Retinal pigment epithelial cell (primary cell): ENCODE data around the gene CRY1.
"Not testable (repeated sequence)": the region's sequence is repeated elsewhere in the genome, so short reads cannot be mapped to it uniquely, and the experiment has no call there.

Experiments used
- DNase-seq: peaks from one replicate; pipeline ENCODE4 v3.0.0-alpha.2; 2010; ENCODE audit warnings: low read depth
- H3K4me3 ChIP-seq: 2 replicates; pipeline ENCODE4 v1.5.1; 2011; ENCODE audit warnings: mild to moderate bottlenecking, low read length, control low read depth, moderate library complexity
- TF ChIP-seq, protein P1 (sequence below): conservative IDR thresholded peaks from 2 replicates; pipeline ENCODE4 v1.5.1; 2011; ENCODE audit warnings: low read depth, low read length, control low read depth, inconsistent platforms

The CRY1 gene

GRCh38 chr12:107091381-107091780, 2.0 kb downstream of the CRY1 start:
- TF ChIP-seq, protein P1, sequence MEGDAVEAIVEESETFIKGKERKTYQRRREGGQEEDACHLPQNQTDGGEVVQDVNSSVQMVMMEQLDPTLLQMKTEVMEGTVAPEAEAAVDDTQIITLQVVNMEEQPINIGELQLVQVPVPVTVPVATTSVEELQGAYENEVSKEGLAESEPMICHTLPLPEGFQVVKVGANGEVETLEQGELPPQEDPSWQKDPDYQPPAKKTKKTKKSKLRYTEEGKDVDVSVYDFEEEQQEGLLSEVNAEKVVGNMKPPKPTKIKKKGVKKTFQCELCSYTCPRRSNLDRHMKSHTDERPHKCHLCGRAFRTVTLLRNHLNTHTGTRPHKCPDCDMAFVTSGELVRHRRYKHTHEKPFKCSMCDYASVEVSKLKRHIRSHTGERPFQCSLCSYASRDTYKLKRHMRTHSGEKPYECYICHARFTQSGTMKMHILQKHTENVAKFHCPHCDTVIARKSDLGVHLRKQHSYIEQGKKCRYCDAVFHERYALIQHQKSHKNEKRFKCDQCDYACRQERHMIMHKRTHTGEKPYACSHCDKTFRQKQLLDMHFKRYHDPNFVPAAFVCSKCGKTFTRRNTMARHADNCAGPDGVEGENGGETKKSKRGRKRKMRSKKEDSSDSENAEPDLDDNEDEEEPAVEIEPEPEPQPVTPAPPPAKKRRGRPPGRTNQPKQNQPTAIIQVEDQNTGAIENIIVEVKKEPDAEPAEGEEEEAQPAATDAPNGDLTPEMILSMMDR: no peak
- peak; percentile 91 for DNase-seq
- H3K4me3 ChIP-seq: peak overlapping the region; percentile 90

GRCh38 chr12:107090711-107091110, 2.6 kb downstream of the CRY1 start:
- TF ChIP-seq, protein P1: no peak
- peak overlapping the region; percentile 90 for H3K4me3 ChIP-seq
- no peak for DNase-seq

- TF ChIP-seq, protein P1: no peak
- no peak for DNase-seq
- H3K4me3 ChIP-seq: no peak overlapping the region
These were observed 4.4 kb downstream of the CRY1 start for GRCh38 chr12:107088912-107089311.

GRCh38 chr12:107086314-107086713, 7.0 kb downstream of the CRY1 start:
- no peak for DNase-seq
- no peak overlapping the region for H3K4me3 ChIP-seq
- TF ChIP-seq, protein P1: no peak

GRCh38 chr12:107081778-107082177, 11.6 kb downstream of the CRY1 start:
- H3K4me3 ChIP-seq: no peak overlapping the region
- no peak for DNase-seq
- TF ChIP-seq, protein P1: no peak

- TF ChIP-seq, protein P1: no peak
- DNase-seq: no peak
- no peak overlapping the region for H3K4me3 ChIP-seq
These were observed 13.1 kb downstream of the CRY1 start for GRCh38 chr12:107080299-107080698.

DNA sequence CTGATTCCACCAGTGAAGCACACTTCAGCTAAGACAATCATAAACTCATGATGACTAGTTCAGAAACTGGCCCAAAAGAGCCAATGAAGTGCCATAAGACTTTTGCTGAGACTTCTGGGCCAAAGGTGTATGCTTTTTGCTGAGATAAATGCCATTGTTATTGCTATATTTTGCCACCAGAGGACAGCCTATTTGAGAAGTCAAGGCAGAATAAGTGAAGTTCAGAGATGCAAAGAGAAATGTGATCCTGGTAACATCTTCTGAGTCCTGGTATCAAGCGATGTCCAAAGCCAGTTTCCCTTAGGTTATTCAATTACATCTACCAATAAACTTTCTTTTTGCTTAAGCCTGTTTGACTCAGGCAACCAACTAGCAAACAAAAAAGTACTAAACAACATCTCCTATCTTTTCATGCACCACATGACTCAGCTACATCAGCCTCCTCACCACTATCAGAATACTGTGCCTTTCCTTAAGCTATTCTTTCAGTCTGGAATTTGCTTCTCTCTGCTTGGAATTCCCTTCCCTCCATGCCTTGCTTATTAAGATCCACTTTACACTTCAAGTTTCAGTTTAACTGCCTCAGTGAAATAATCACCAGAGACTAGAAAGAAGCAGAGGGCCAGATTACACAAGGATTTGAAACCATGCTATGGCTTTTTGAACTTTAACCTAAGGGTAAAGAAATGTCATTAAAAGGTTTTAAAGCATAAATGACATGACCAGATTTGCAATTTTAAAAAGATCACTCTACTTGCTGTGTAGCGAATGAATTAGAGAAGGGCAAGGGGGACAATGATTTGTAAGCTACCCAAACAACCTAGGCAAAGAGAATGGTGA, 14.0 kb downstream of the CRY1 start:
- DNase-seq: no peak
- H3K4me3 ChIP-seq: no peak overlapping the region
- TF ChIP-seq, protein P1: peak; percentile 65

- not testable (repeated sequence) for DNase-seq, H3K4me3 ChIP-seq
These were observed 20.1 kb downstream of the CRY1 start for GRCh38 chr12:107073266-107073665.
